Panc1 (cell line): ENCODE data around the gene ITM2B. TPM values are rescaled to one million over a fixed set of nuclear protein-coding genes. Genes with fewer than 3 reads are reported as not detected.

Experiments
- ATAC-seq: fragments of 200-7000 bp; cut with Tn5 transposase; 2 replicates; pipeline ENCODE4 v1.9.1; 2020; ENCODE audit warnings: mild to moderate bottlenecking, moderate library complexity
- BruUV-seq: library from RNA; stranded (reverse); fragments of 400-500 nt; replicated peaks from 2 replicates; lab custom pipeline; 2021; lab: Mats Ljungman, UMichigan
- CTCF ChIA-PET: fragments of 300-600 bp; sonication (Branson Sonifier 250); formaldehyde crosslinking; loops from one replicate; lab custom pipeline; 2022; ENCODE audit warnings: antibody characterized with exemption; lab: Charles Lee
- POLR2A ChIA-PET: fragments of 300-600 bp; sonication (Branson Sonifier 250); formaldehyde crosslinking; loops from one replicate; lab custom pipeline; 2022; ENCODE audit warnings: antibody characterized with exemption; lab: Charles Lee
- DNase-seq: peaks from one replicate; pipeline ENCODE4 v3.0.0-alpha.2; 2010; ENCODE audit warnings: low read depth, low spot score
- H3K27ac ChIP-seq: 2 replicates; pipeline ENCODE4 v1.5.1; 2011; ENCODE audit warnings: mild to moderate bottlenecking, low read length, inconsistent platforms
- H3K27me3 ChIP-seq: fragments of 200-500 bp; sonication (Bioruptor generic); 2 replicates; pipeline ENCODE4 v1.6.0; 2014; ENCODE audit warnings: low read length, inconsistent platforms; ENCODE audit not compliant: control insufficient read depth, insufficient read depth
- H3K36me3 ChIP-seq: fragments of 200-500 bp; sonication (Bioruptor generic); 2 replicates; pipeline ENCODE4 v1.5.1; 2014; ENCODE audit warnings: inconsistent platforms, mild to moderate bottlenecking, low read length, moderate library complexity; ENCODE audit not compliant: control insufficient read depth, insufficient read depth
- H3K4me1 ChIP-seq: 2 replicates; pipeline ENCODE4 v1.5.1; 2011; ENCODE audit warnings: inconsistent platforms, mild to moderate bottlenecking, low read length, moderate library complexity; ENCODE audit not compliant: control insufficient read depth, insufficient read depth
- H3K4me3 ChIP-seq, 2 experiments: 2 replicates each; pipeline ENCODE4 v1.5.1; 2011 to 2012; ENCODE audit warnings: low read depth in 2 of 2, low read length in 2 of 2, mild to moderate bottlenecking in 2 of 2, inconsistent platforms in 1 of 2, moderate library complexity in 1 of 2
- H3K9me3 ChIP-seq: fragments of 200-500 bp; sonication (Bioruptor generic); 2 replicates; pipeline ENCODE4 v1.5.1; 2014; ENCODE audit warnings: low read depth, mild to moderate bottlenecking, inconsistent platforms, low read length, moderate library complexity; ENCODE audit not compliant: control insufficient read depth, insufficient read depth
- CTCF ChIP-seq: fragments of 450-650 bp; IDR thresholded peaks from 2 replicates; pipeline ENCODE4 v1.5.1; 2017; ENCODE audit warnings: mild to moderate bottlenecking
- POLR2AphosphoS5 ChIP-seq: IDR thresholded peaks from 2 replicates; pipeline ENCODE4 v1.6.1; 2012; ENCODE audit warnings: mild to moderate bottlenecking, low read depth, low read length, moderate library complexity
- REST ChIP-seq, 2 experiments: IDR thresholded peaks; 2 replicates each; pipeline ENCODE4 v1.6.1; 2011 to 2012; ENCODE audit warnings: low read depth in 2 of 2, control low read depth in 1 of 2, low read length in 1 of 2, mild to moderate bottlenecking in 1 of 2, moderate library complexity in 1 of 2; ENCODE audit not compliant: insufficient read depth in 1 of 2
- SIN3A ChIP-seq: IDR thresholded peaks from 2 replicates; pipeline ENCODE4 v1.6.1; 2012; ENCODE audit warnings: low read depth, mild to moderate bottlenecking, low read length, moderate library complexity, borderline replicate concordance; ENCODE audit not compliant: insufficient read depth
- TCF7L2 ChIP-seq: IDR thresholded peaks from 2 replicates; pipeline ENCODE4 v1.6.1; 2011; ENCODE audit warnings: mild to moderate bottlenecking, low read depth, low read length, inconsistent platforms
- in situ Hi-C: cut with HindIII; loops from 2 replicates; pipeline ENCODE4 v1.10.0; 2016; ENCODE audit warnings: low sequenced_read_pairs, low pct_unique_long_range_greater_than_20kb
- intact Hi-C: fragments of 100-400 bp; cut with micrococcal nuclease; formaldehyde crosslinking; loops from one replicate; pipeline ENCODE4 v1.10.0; 2022; ENCODE audit not compliant: unreplicated experiment
- total RNA-seq: library from RNA; stranded (reverse); gene quantifications from one replicate; pipeline ENCODE4 v1.2.1, GENCODE V29; 2021; ENCODE audit not compliant: unreplicated experiment

Gene ITM2B
- total RNA-seq, 1 experiment from 2014 or later = 156 TPM

- intact Hi-C loops (no loop called here), in situ Hi-C loops (no loop called here)
- Histone ChIP-seq H3K36me3 (no peaks in the 10 kb centered on the region), H3K27me3 (no peaks in the 10 kb centered on the region), H3K4me3 (no peak overlapping the region), H3K4me1 (no peaks in the 10 kb centered on the region), H3K27ac (no peak overlapping the region), H3K9me3 (no peaks in the 10 kb centered on the region)
- no TSS peak for BruUV-seq
- no peak for ATAC-seq
- no peak for DNase-seq
- ChIA-PET CTCF (no interaction called here), POLR2A (no interaction called here)
- TF ChIP-seq REST (IDR thresholded peaks at IDR 0.05; ENCODE audit: insufficient read depth in 1 of 2, low read depth in 2 of 2, low read length in 1 of 2) (no peak), SIN3A (no peak), CTCF (no peak), TCF7L2 (no peak), POLR2AphosphoS5 (no peak)
These were observed 44.9 kb upstream of the ITM2B start for GRCh38 chr13:48188131-48188530.

GRCh38 chr13:48188601-48189000 is 44.4 kb upstream of the ITM2B start:
- POLR2A ChIA-PET = no interaction called here

More at GRCh38 chr13:48188601-48189000, 44.4 kb upstream of the ITM2B start:
- BruUV-seq = no TSS peak
- ATAC-seq = no peak
- Histone ChIP-seq H3K4me3 (no peak overlapping the region), H3K9me3 (no peaks in the 10 kb centered on the region), H3K36me3 (no peaks in the 10 kb centered on the region), H3K4me1 (no peaks in the 10 kb centered on the region), H3K27ac (no peak overlapping the region), H3K27me3 (no peaks in the 10 kb centered on the region)
- CTCF ChIA-PET = no interaction called here
- TF ChIP-seq CTCF = no peak
- no peak for TF ChIP-seq REST (IDR thresholded peaks at IDR 0.05; ENCODE audit: insufficient read depth in 1 of 2, low read depth in 2 of 2, low read length in 1 of 2)
- TF ChIP-seq SIN3A = no peak
- TF ChIP-seq POLR2AphosphoS5 = no peak
- no peak for TF ChIP-seq TCF7L2
- in situ Hi-C loops (no loop called here), intact Hi-C loops (no loop called here)
- no peak for DNase-seq
